TTC549 (cell line): ENCODE results near the gene SRCIN1.

Experiments
- FAIRE-seq: peaks from 2 replicates; lab custom pipeline; 2012; peaks lifted over from hg19 to GRCh38; lab: Jason Lieb, UNC

SRCIN1 gene

GRCh38 chr17:38561416-38562214 is 44.1 kb downstream of the SRCIN1 start:
- FAIRE-seq, result no peak

GRCh38 chr17:38560503-38561318 is 45.0 kb downstream of the SRCIN1 start:
- no peak for FAIRE-seq

GRCh38 chr17:38559880-38560230 is 45.9 kb downstream of the SRCIN1 start:
- FAIRE-seq, result no peak

GRCh38 chr17:38559051-38559879 is 46.5 kb downstream of the SRCIN1 start:
- FAIRE-seq, result no peak

GRCh38 chr17:38558728-38559050 is 47.1 kb downstream of the SRCIN1 start:
- no peak for FAIRE-seq

GRCh38 chr17:38557836-38558727 is 47.7 kb downstream of the SRCIN1 start:
- FAIRE-seq, result no peak

- no peak for FAIRE-seq
Observed at GRCh38 chr17:38557396-38557795, 48.4 kb downstream of the SRCIN1 start.

GRCh38 chr17:38556239-38556638 is 49.5 kb downstream of the SRCIN1 start:
- no peak for FAIRE-seq

- FAIRE-seq, result no peak
Observed at GRCh38 chr17:38554430-38555350, 51.1 kb downstream of the SRCIN1 start.

GRCh38 chr17:38552343-38552742 is 53.4 kb downstream of the SRCIN1 start:
- no peak for FAIRE-seq

- FAIRE-seq, result no peak
Observed at GRCh38 chr17:38551121-38551520, 54.6 kb downstream of the SRCIN1 start.

GRCh38 chr17:38550661-38551060 is 55.1 kb downstream of the SRCIN1 start:
- FAIRE-seq, result no peak

- FAIRE-seq, result no peak
Observed at GRCh38 chr17:38549285-38549684, 56.5 kb downstream of the SRCIN1 start.

- no peak for FAIRE-seq
Observed at GRCh38 chr17:38547444-38547843, 58.3 kb downstream of the SRCIN1 start.

- FAIRE-seq, result no peak
Observed at GRCh38 chr17:38546396-38546795, 59.4 kb downstream of the SRCIN1 start.

GRCh38 chr17:38545531-38546225 is 60.1 kb downstream of the SRCIN1 start:
- no peak for FAIRE-seq

GRCh38 chr17:38544839-38545209 is 60.9 kb downstream of the SRCIN1 start:
- no peak for FAIRE-seq

GRCh38 chr17:38544175-38544838 is 61.4 kb downstream of the SRCIN1 start:
- FAIRE-seq, result no peak

GRCh38 chr17:38543403-38544174 is 62.2 kb downstream of the SRCIN1 start:
- FAIRE-seq, result no peak
